H9 (cell line): ENCODE data around the gene KCNMA1. TPM values are rescaled to one million over a fixed set of nuclear protein-coding genes. Genes with fewer than 3 reads are reported as not detected.

Experiments used
- DNase-seq: peaks from one replicate; pipeline ENCODE4 v3.0.0-alpha.2; 2017
- H2AFZ ChIP-seq: one replicate; pipeline ENCODE4 v1.6.1; 2013; ENCODE audit warnings: mild to moderate bottlenecking, low read length, control low read depth, moderate library complexity
- H2AK5ac ChIP-seq: 2 replicates; pipeline ENCODE4 v1.6.1; 2013; ENCODE audit warnings: low read length, control low read depth, mixed read lengths; ENCODE audit not compliant: insufficient read length
- H2BK120ac ChIP-seq: one replicate; pipeline ENCODE4 v1.6.1; 2013; ENCODE audit warnings: low read depth, mild to moderate bottlenecking, low read length, control low read depth, inconsistent platforms; ENCODE audit not compliant: poor library complexity, severe bottlenecking
- H2BK12ac ChIP-seq: 2 replicates; pipeline ENCODE4 v1.6.1; 2013; ENCODE audit warnings: low read length, control low read depth, mixed read lengths, low read depth; ENCODE audit not compliant: insufficient read length
- H2BK15ac ChIP-seq: 2 replicates; pipeline ENCODE4 v1.6.1; 2013; ENCODE audit warnings: low read depth, low read length, control low read depth
- H2BK20ac ChIP-seq: one replicate; pipeline ENCODE4 v1.6.1; 2013; ENCODE audit warnings: low read depth, mild to moderate bottlenecking, low read length, control low read depth, inconsistent platforms; ENCODE audit not compliant: poor library complexity, severe bottlenecking
- H2BK5ac ChIP-seq: 2 replicates; pipeline ENCODE4 v1.6.1; 2013; ENCODE audit warnings: low read length, control low read depth, mixed read lengths; ENCODE audit not compliant: insufficient read length
- H3K14ac ChIP-seq: 2 replicates; pipeline ENCODE4 v1.6.1; 2013; ENCODE audit warnings: low read length, control low read depth; ENCODE audit not compliant: insufficient read depth
- H3K18ac ChIP-seq: 2 replicates; pipeline ENCODE4 v1.6.1; 2013; ENCODE audit warnings: low read depth, mild to moderate bottlenecking, mixed read lengths, low read length, control low read depth; ENCODE audit not compliant: insufficient read length
- H3K23ac ChIP-seq: 2 replicates; pipeline ENCODE4 v1.6.1; 2013; ENCODE audit warnings: low read length, control low read depth, mixed read lengths, low read depth; ENCODE audit not compliant: insufficient read length
- H3K23me2 ChIP-seq: 2 replicates; pipeline ENCODE4 v1.6.1; 2013; ENCODE audit warnings: low read depth, mild to moderate bottlenecking, mixed read lengths, low read length, control low read depth; ENCODE audit not compliant: insufficient read length, poor library complexity, severe bottlenecking
- H3K27ac ChIP-seq: 2 replicates; pipeline ENCODE4 v1.5.1; 2013; ENCODE audit warnings: low read length, control low read depth, mixed read lengths, low read depth; ENCODE audit not compliant: insufficient read length
- H3K27me3 ChIP-seq: 2 replicates; pipeline ENCODE4 v1.6.1; 2013; ENCODE audit warnings: low read length, control low read depth, inconsistent platforms; ENCODE audit not compliant: insufficient read depth
- H3K4ac ChIP-seq: 2 replicates; pipeline ENCODE4 v1.6.1; 2013; ENCODE audit warnings: low read depth, mild to moderate bottlenecking, control low read depth, inconsistent platforms, low read length, moderate library complexity
- H3K4me1 ChIP-seq: 2 replicates; pipeline ENCODE4 v1.6.1; 2013; ENCODE audit warnings: low read length, control low read depth, inconsistent platforms; ENCODE audit not compliant: insufficient read depth
- H3K4me2 ChIP-seq: 2 replicates; pipeline ENCODE4 v1.6.1; 2013; ENCODE audit warnings: low read length, control low read depth, mixed read lengths; ENCODE audit not compliant: insufficient read length, insufficient read depth
- H3K56ac ChIP-seq: 2 replicates; pipeline ENCODE4 v1.6.1; 2013; ENCODE audit warnings: low read depth, mild to moderate bottlenecking, mixed read lengths, low read length, control low read depth; ENCODE audit not compliant: insufficient read length
- H3K79me1 ChIP-seq: 2 replicates; pipeline ENCODE4 v1.6.1; 2013; ENCODE audit warnings: low read depth, mild to moderate bottlenecking, moderate library complexity, low read length, control low read depth, inconsistent platforms; ENCODE audit not compliant: insufficient read depth, poor library complexity, severe bottlenecking
- H3K79me2 ChIP-seq: 2 replicates; pipeline ENCODE4 v1.6.1; 2013; ENCODE audit warnings: low read length, control low read depth, inconsistent platforms; ENCODE audit not compliant: insufficient read depth
- H3K9ac ChIP-seq: 2 replicates; pipeline ENCODE4 v1.6.1; 2013; ENCODE audit warnings: low read length, control low read depth, mixed read lengths; ENCODE audit not compliant: insufficient read length; ENCODE audit errors: extremely low read depth
- H3K9me3 ChIP-seq: one replicate; pipeline ENCODE4 v1.6.1; 2013; ENCODE audit warnings: low read depth, low read length, inconsistent platforms; ENCODE audit not compliant: control insufficient read depth
- H3T11ph ChIP-seq: one replicate; pipeline ENCODE4 v1.6.1; 2013; ENCODE audit warnings: mild to moderate bottlenecking, low read length, control low read depth, inconsistent platforms
- H4K20me1 ChIP-seq: one replicate; pipeline ENCODE4 v1.6.1; 2013; ENCODE audit not compliant: control insufficient read depth, insufficient read length, insufficient read depth
- H4K5ac ChIP-seq: 2 replicates; pipeline ENCODE4 v1.6.1; 2013; ENCODE audit warnings: low read depth, mild to moderate bottlenecking, mixed read lengths, low read length, control low read depth; ENCODE audit not compliant: insufficient read length
- H4K8ac ChIP-seq: replicated peaks from 2 replicates; pipeline ENCODE4 v1.6.1; 2013; ENCODE audit warnings: low read length, control low read depth, mixed read lengths, low read depth; ENCODE audit not compliant: insufficient read length
- H4K91ac ChIP-seq: 2 replicates; pipeline ENCODE4 v1.6.1; 2013; ENCODE audit warnings: low read depth, mild to moderate bottlenecking, moderate library complexity, mixed read lengths, low read length, control low read depth; ENCODE audit not compliant: insufficient read length
- H3K27ac Mint-ChIP-seq, 3 experiments: 2 replicates in 2 of 3; 3 replicates in 1 of 3; pipeline ENCODE4 v1.8.0; 2020 to 2021; ENCODE audit warnings: mixed read lengths in 3 of 3, mild to moderate bottlenecking in 1 of 3, moderate library complexity in 1 of 3
- H3K27me3 Mint-ChIP-seq: 2 replicates; pipeline ENCODE4 v1.8.0; 2021; ENCODE audit warnings: low read depth, mild to moderate bottlenecking, moderate library complexity, mixed read lengths
- H3K36me3 Mint-ChIP-seq, 3 experiments: 2 replicates in 2 of 3; 3 replicates in 1 of 3; pipeline ENCODE4 v1.8.0; 2020 to 2021; ENCODE audit warnings: low read depth in 3 of 3, mixed read lengths in 3 of 3; ENCODE audit not compliant: insufficient read depth in 1 of 3
- H3K4me1 Mint-ChIP-seq, 2 experiments: 2 replicates each; pipeline ENCODE4 v1.8.0; 2020; ENCODE audit warnings: mixed read lengths in 2 of 2
- H3K4me3 Mint-ChIP-seq, 2 experiments: 2 replicates in 1 of 2; 3 replicates in 1 of 2; pipeline ENCODE4 v1.8.0; 2020 to 2021; ENCODE audit warnings: mild to moderate bottlenecking in 2 of 2, mixed read lengths in 2 of 2, moderate library complexity in 1 of 2
- H3K9me3 Mint-ChIP-seq, 2 experiments: 2 replicates in 1 of 2; 3 replicates in 1 of 2; pipeline ENCODE4 v1.8.0; 2020; ENCODE audit warnings: mild to moderate bottlenecking in 2 of 2, mixed read lengths in 2 of 2, moderate library complexity in 1 of 2
- WGBS: extraction: QIAGEN DNeasy Blood & Tissue Kit; methylation state at CpG from one replicate; pipeline ENCODE4 v1.1.7; 2013; ENCODE audit warnings: missing lambda C conversion rate, low lambda C conversion rate, mixed read lengths; ENCODE audit not compliant: insufficient read length; ENCODE audit errors: extremely low coverage; 5-methylcytosine and 5-hydroxymethylcytosine counted together
- total RNA-seq: library from RNA; stranded (reverse); gene quantifications from 2 replicates; pipeline ENCODE4 v1.2.1, GENCODE V29; 2021
- TF ChIP-seq, protein P1 (sequence below): fragments of 200-600 bp; sonication (generic); conservative IDR thresholded peaks from 3 replicates; pipeline ENCODE4 v1.8.0; 2021; ENCODE audit warnings: antibody characterized with exemption, mild to moderate bottlenecking

KCNMA1 gene
- total RNA-seq, 1 experiment from 2014 or later: 2.0 TPM

DNA sequence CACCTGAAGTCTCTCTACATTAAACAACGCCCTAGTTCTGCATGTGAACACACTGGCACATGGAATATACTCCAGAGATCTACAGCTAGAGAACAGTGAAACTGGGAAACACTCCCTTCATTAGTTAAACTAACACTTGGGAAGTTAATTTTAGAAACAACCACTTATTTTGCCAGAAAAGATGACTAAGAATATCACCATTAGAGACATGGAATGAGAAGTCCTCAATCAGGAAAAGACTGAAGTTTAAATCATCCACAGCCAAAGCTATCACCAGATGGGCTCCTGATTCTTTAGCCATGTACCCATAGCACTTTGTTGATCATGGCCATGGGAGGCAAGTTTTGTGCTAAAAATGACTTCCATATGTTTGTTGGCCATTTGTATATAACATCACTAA is 719.5 kb downstream of the KCNMA1 start:
- no peaks in the 10 kb centered on the region for H3K79me2 ChIP-seq
- H3K4me3 Mint-ChIP-seq: no peak overlapping the region
- DNase-seq: no peak
- H3K18ac ChIP-seq: no peak overlapping the region
- H4K20me1 ChIP-seq: no peaks in the 10 kb centered on the region
- H3K14ac ChIP-seq: no peak overlapping the region
- H3K4ac ChIP-seq: no peak overlapping the region
- no peak overlapping the region for H3K27ac ChIP-seq
- H2AK5ac ChIP-seq: no peak overlapping the region
- H3K27ac Mint-ChIP-seq: no peak overlapping the region
- H4K8ac ChIP-seq: no peak overlapping the region
- no peak overlapping the region for H3K56ac ChIP-seq
- H4K5ac ChIP-seq: no peak overlapping the region
- H3K27me3 Mint-ChIP-seq: peaks cover 2% of the 10 kb centered on the region; the same call in 1 of the 2 replicates
- H3K23me2 ChIP-seq: no peaks in the 10 kb centered on the region
- no peak overlapping the region for H2BK20ac ChIP-seq
- no CpG with 5 or more reads among the region's 1 CpG for WGBS
- no peak overlapping the region for H2BK15ac ChIP-seq
- TF ChIP-seq, protein P1, sequence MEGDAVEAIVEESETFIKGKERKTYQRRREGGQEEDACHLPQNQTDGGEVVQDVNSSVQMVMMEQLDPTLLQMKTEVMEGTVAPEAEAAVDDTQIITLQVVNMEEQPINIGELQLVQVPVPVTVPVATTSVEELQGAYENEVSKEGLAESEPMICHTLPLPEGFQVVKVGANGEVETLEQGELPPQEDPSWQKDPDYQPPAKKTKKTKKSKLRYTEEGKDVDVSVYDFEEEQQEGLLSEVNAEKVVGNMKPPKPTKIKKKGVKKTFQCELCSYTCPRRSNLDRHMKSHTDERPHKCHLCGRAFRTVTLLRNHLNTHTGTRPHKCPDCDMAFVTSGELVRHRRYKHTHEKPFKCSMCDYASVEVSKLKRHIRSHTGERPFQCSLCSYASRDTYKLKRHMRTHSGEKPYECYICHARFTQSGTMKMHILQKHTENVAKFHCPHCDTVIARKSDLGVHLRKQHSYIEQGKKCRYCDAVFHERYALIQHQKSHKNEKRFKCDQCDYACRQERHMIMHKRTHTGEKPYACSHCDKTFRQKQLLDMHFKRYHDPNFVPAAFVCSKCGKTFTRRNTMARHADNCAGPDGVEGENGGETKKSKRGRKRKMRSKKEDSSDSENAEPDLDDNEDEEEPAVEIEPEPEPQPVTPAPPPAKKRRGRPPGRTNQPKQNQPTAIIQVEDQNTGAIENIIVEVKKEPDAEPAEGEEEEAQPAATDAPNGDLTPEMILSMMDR: no peak
- H3K9ac ChIP-seq: no peak overlapping the region
- no peak overlapping the region for H2BK5ac ChIP-seq
- H3K4me2 ChIP-seq: no peak overlapping the region
- no peak overlapping the region for H2BK12ac ChIP-seq
- H3K36me3 Mint-ChIP-seq: no peaks in the 10 kb centered on the region
- no peaks in the 10 kb centered on the region for H3K27me3 ChIP-seq
- no peak overlapping the region for H4K91ac ChIP-seq
- peaks cover 5% of the 10 kb centered on the region; the same call in 1 of the 2 replicates for H3K4me1 ChIP-seq
- peaks cover 5 to 12% of the 10 kb centered on the region in 2 experiments for H3K4me1 Mint-ChIP-seq
- H3K9me3 Mint-ChIP-seq: no peaks in the 10 kb centered on the region
- H2AFZ ChIP-seq: no peak overlapping the region
- no peaks in the 10 kb centered on the region for H3K9me3 ChIP-seq
- no peak overlapping the region for H2BK120ac ChIP-seq
- no peaks in the 10 kb centered on the region for H3K79me1 ChIP-seq
- no peak overlapping the region for H3K23ac ChIP-seq
- no peak overlapping the region for H3T11ph ChIP-seq
